WTC11 (cell line): ENCODE results near the gene C19orf47. TPM values are rescaled to one million over a fixed set of nuclear protein-coding genes. Genes with fewer than 3 reads are reported as not detected.

ENCODE experiments used
- ATAC-seq: fragments of 200-7000 bp; cut with Tn5 transposase; 2 replicates; pipeline ENCODE4 v1.10.0; 2021; ENCODE audit warnings: mild to moderate bottlenecking, moderate library complexity
- CTCF ChIA-PET: fragments of 300-600 bp; sonication (Branson Sonifier 250); formaldehyde crosslinking; loops from one replicate; lab custom pipeline; 2021; ENCODE audit warnings: antibody characterized with exemption; lab: Charles Lee
- POLR2A ChIA-PET: fragments of 350-600 bp; sonication (Branson Sonifier 250); formaldehyde crosslinking; loops from one replicate; lab custom pipeline; 2021; ENCODE audit warnings: antibody characterized with exemption; lab: Charles Lee
- DNase-seq: peaks from one replicate; pipeline ENCODE4 v3.0.0; 2021; ENCODE audit warnings: low spot score
- H3K27ac Mint-ChIP-seq: 2 replicates; pipeline ENCODE4 v1.8.0; 2021; ENCODE audit warnings: mixed read lengths
- H3K27me3 Mint-ChIP-seq: 2 replicates; pipeline ENCODE4 v1.8.0; 2021; ENCODE audit warnings: low read depth, mild to moderate bottlenecking, moderate library complexity, mixed read lengths
- H3K36me3 Mint-ChIP-seq: 2 replicates; pipeline ENCODE4 v1.8.0; 2021; ENCODE audit warnings: mixed read lengths
- H3K4me1 Mint-ChIP-seq: 2 replicates; pipeline ENCODE4 v1.8.0; 2022; ENCODE audit warnings: mixed read lengths
- H3K4me3 Mint-ChIP-seq: 2 replicates; pipeline ENCODE4 v1.8.0; 2021; ENCODE audit warnings: mild to moderate bottlenecking, moderate library complexity, mixed read lengths
- H3K9me3 Mint-ChIP-seq: 2 replicates; pipeline ENCODE4 v1.8.0; 2021; ENCODE audit warnings: mixed read lengths
- CBFB ChIP-seq: sonication (generic); formaldehyde crosslinking; IDR thresholded peaks from 2 replicates; pipeline ENCODE4 v1.8.1; 2022; ENCODE audit warnings: mild to moderate bottlenecking, low read depth, missing genetic modification reagents
- ELF4 ChIP-seq: sonication (generic); formaldehyde crosslinking; IDR thresholded peaks from 2 replicates; pipeline ENCODE4 v1.8.1; 2022; ENCODE audit warnings: low read depth, mild to moderate bottlenecking, moderate library complexity, missing genetic modification reagents
- ESRRA ChIP-seq: sonication (generic); formaldehyde crosslinking; IDR thresholded peaks from 2 replicates; pipeline ENCODE4 v1.8.1; 2022; ENCODE audit warnings: mild to moderate bottlenecking, missing genetic modification reagents, borderline replicate concordance
- FOXJ3 ChIP-seq: sonication (generic); formaldehyde crosslinking; IDR thresholded peaks from 2 replicates; pipeline ENCODE4 v1.9.0; 2021; ENCODE audit warnings: missing genetic modification reagents, mild to moderate bottlenecking, borderline replicate concordance
- GABPB1 ChIP-seq: sonication (generic); formaldehyde crosslinking; IDR thresholded peaks from 2 replicates; pipeline ENCODE4 v1.8.1; 2023; ENCODE audit warnings: mild to moderate bottlenecking, missing genetic modification reagents
- JAZF1 ChIP-seq: fragments of 250-450 bp; sonication (Bioruptor Pico); IDR thresholded peaks from 2 replicates; pipeline ENCODE4 v1.9.0; 2021; ENCODE audit warnings: moderate library complexity, mild to moderate bottlenecking, inconsistent platforms
- NFE2L1 ChIP-seq: sonication (generic); formaldehyde crosslinking; IDR thresholded peaks from 2 replicates; pipeline ENCODE4 v1.8.1; 2023; ENCODE audit warnings: missing genetic modification reagents
- NR1H2 ChIP-seq: sonication (generic); formaldehyde crosslinking; IDR thresholded peaks from 2 replicates; pipeline ENCODE4 v1.9.0; 2021; ENCODE audit warnings: mild to moderate bottlenecking, moderate library complexity, missing genetic modification reagents
- OVOL2 ChIP-seq: fragments of 250-450 bp; sonication (Bioruptor Pico); IDR thresholded peaks from 2 replicates; pipeline ENCODE4 v1.9.0; 2021; ENCODE audit warnings: mild to moderate bottlenecking, borderline replicate concordance
- PRRX2 ChIP-seq: fragments of 250-450 bp; sonication (Bioruptor Pico); IDR thresholded peaks from 2 replicates; pipeline ENCODE4 v1.8.0; 2021; ENCODE audit warnings: mild to moderate bottlenecking
- TEAD1 ChIP-seq: sonication (generic); formaldehyde crosslinking; IDR thresholded peaks from 2 replicates; pipeline ENCODE4 v1.8.0; 2022; ENCODE audit warnings: mild to moderate bottlenecking, missing genetic modification reagents
- ZNF416 ChIP-seq: fragments of 250-450 bp; sonication (Bioruptor Pico); IDR thresholded peaks from 2 replicates; pipeline ENCODE4 v1.9.0; 2021; ENCODE audit warnings: mild to moderate bottlenecking, inconsistent platforms
- ZNF423 ChIP-seq: fragments of 250-450 bp; sonication (Bioruptor Pico); IDR thresholded peaks from 2 replicates; pipeline ENCODE4 v2.1.2; 2022; ENCODE audit warnings: mild to moderate bottlenecking, moderate library complexity
- total RNA-seq: library from RNA; stranded (reverse); gene quantifications from 3 replicates; pipeline ENCODE4 v1.2.3, GENCODE V29; 2021
- TF ChIP-seq, protein P1 (sequence below): sonication (generic); formaldehyde crosslinking; conservative IDR thresholded peaks from 2 replicates; pipeline ENCODE4 v1.8.1; 2023; ENCODE audit warnings: mild to moderate bottlenecking, low read depth, missing genetic modification reagents, moderate library complexity
- TF ChIP-seq, protein P2 (sequence below): sonication (generic); formaldehyde crosslinking; IDR thresholded peaks from 2 replicates; pipeline ENCODE4 v1.8.0; 2022; ENCODE audit warnings: mild to moderate bottlenecking, missing genetic modification reagents
- TF ChIP-seq, protein P3 (sequence below): sonication (generic); formaldehyde crosslinking; IDR thresholded peaks from 2 replicates; pipeline ENCODE4 v1.8.1; 2022; ENCODE audit warnings: missing genetic modification reagents, borderline replicate concordance
- TF ChIP-seq, protein P4 (sequence below): sonication (generic); formaldehyde crosslinking; IDR thresholded peaks from 2 replicates; pipeline ENCODE4 v1.8.0; 2023; ENCODE audit warnings: mild to moderate bottlenecking, missing genetic modification reagents
- TF ChIP-seq, protein P5 (sequence below): sonication (generic); formaldehyde crosslinking; IDR thresholded peaks from 2 replicates; pipeline ENCODE4 v1.8.1; 2022; ENCODE audit warnings: mild to moderate bottlenecking, moderate library complexity, missing genetic modification reagents
- TF ChIP-seq, protein P6 (sequence below): sonication (generic); formaldehyde crosslinking; IDR thresholded peaks from 2 replicates; pipeline ENCODE4 v1.8.1; 2023; ENCODE audit warnings: mild to moderate bottlenecking, missing genetic modification reagents

The C19orf47 gene
- total RNA-seq, 1 experiment from 2014 or later: 15.6 TPM

DNA sequence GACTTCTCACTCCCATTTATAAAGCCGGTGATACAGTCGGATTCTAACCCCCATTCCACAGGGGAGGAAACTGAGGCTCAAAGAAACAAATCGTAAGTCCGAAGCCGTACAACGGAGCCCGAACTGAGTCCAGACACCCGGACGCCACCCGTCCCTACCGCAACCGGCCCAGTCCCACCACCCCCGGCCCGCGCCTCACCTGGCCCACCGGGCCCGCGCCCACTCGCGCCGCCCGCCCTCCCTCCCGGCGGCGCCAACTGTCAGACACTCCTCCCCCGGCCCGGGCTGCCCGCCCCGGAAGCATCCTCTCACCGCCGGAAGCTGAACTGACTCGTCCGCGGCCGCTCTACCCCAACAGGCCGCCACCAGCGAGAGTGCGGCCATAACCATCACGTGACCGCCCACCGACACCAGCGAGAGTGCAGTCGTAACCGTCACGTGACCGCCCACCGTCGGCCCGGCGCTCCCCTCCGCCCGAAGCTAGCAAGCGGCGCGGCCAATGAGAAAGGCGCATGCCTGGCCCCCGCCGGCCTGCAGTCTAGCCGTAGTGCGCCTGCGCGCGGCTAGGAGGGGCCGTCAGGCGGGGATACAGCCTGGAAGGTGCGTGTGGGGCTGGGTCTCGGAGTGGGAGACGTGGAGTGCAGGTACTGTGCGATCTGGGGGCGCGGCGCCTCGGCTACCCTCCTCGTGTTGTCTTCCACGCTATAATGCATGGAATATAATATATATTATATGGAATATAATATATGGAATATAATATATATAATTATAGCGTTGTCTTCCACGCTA is at the start of gene C19orf47, which contains the start of gene PLD3 (continued):
- no peak for TF ChIP-seq NR1H2 (CRISPR knock-in tag)
- TF ChIP-seq, protein P1, sequence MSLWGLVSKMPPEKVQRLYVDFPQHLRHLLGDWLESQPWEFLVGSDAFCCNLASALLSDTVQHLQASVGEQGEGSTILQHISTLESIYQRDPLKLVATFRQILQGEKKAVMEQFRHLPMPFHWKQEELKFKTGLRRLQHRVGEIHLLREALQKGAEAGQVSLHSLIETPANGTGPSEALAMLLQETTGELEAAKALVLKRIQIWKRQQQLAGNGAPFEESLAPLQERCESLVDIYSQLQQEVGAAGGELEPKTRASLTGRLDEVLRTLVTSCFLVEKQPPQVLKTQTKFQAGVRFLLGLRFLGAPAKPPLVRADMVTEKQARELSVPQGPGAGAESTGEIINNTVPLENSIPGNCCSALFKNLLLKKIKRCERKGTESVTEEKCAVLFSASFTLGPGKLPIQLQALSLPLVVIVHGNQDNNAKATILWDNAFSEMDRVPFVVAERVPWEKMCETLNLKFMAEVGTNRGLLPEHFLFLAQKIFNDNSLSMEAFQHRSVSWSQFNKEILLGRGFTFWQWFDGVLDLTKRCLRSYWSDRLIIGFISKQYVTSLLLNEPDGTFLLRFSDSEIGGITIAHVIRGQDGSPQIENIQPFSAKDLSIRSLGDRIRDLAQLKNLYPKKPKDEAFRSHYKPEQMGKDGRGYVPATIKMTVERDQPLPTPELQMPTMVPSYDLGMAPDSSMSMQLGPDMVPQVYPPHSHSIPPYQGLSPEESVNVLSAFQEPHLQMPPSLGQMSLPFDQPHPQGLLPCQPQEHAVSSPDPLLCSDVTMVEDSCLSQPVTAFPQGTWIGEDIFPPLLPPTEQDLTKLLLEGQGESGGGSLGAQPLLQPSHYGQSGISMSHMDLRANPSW (CRISPR knock-in tag): no peak
- TF ChIP-seq, protein P2, sequence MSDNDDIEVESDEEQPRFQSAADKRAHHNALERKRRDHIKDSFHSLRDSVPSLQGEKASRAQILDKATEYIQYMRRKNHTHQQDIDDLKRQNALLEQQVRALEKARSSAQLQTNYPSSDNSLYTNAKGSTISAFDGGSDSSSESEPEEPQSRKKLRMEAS (CRISPR knock-in tag): peak; percentile 85
- no peak for TF ChIP-seq CBFB
- no peak for TF ChIP-seq ZNF423
- TF ChIP-seq JAZF1 (CRISPR knock-in tag): no peak
- TF ChIP-seq TEAD1 (CRISPR knock-in tag): peak; percentile 83; the same call in 1 of the 2 replicates
- TF ChIP-seq ELF4 (CRISPR knock-in tag): no peak
- TF ChIP-seq PRRX2 (CRISPR knock-in tag): no peak
- TF ChIP-seq ZNF416 (CRISPR knock-in tag): no peak
- TF ChIP-seq, protein P3, sequence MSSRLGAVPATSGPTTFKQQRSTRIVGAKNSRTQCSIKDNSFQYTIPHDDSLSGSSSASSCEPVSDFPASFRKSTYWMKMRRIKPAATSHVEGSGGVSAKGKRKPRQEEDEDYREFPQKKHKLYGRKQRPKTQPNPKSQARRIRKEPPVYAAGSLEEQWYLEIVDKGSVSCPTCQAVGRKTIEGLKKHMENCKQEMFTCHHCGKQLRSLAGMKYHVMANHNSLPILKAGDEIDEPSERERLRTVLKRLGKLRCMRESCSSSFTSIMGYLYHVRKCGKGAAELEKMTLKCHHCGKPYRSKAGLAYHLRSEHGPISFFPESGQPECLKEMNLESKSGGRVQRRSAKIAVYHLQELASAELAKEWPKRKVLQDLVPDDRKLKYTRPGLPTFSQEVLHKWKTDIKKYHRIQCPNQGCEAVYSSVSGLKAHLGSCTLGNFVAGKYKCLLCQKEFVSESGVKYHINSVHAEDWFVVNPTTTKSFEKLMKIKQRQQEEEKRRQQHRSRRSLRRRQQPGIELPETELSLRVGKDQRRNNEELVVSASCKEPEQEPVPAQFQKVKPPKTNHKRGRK (CRISPR knock-in tag): no peak
- TF ChIP-seq, protein P4, sequence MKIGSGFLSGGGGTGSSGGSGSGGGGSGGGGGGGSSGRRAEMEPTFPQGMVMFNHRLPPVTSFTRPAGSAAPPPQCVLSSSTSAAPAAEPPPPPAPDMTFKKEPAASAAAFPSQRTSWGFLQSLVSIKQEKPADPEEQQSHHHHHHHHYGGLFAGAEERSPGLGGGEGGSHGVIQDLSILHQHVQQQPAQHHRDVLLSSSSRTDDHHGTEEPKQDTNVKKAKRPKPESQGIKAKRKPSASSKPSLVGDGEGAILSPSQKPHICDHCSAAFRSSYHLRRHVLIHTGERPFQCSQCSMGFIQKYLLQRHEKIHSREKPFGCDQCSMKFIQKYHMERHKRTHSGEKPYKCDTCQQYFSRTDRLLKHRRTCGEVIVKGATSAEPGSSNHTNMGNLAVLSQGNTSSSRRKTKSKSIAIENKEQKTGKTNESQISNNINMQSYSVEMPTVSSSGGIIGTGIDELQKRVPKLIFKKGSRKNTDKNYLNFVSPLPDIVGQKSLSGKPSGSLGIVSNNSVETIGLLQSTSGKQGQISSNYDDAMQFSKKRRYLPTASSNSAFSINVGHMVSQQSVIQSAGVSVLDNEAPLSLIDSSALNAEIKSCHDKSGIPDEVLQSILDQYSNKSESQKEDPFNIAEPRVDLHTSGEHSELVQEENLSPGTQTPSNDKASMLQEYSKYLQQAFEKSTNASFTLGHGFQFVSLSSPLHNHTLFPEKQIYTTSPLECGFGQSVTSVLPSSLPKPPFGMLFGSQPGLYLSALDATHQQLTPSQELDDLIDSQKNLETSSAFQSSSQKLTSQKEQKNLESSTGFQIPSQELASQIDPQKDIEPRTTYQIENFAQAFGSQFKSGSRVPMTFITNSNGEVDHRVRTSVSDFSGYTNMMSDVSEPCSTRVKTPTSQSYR (CRISPR knock-in tag): no peak
- no peak for TF ChIP-seq ESRRA (CRISPR knock-in tag)
- no peak for TF ChIP-seq NFE2L1 (CRISPR knock-in tag)
- TF ChIP-seq FOXJ3: no peak

DNA sequence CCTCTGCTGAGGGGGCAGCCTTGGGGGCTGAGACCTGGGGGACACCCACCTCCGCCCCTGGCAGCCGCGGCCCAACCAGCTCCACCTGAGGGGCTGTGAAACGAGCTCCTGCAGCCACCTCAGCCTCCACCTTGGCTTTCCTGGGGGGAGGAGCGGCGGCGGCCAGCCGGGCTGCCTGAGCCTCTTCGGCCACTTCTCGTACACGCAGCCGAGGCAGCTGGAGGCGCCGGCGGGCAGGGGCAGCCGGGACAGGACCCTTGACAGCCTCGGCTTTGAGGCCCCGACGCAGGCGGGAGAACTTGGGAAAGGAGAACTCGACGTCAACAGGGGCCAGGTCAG is 49.3 kb upstream of the C19orf47 start:
- Mint-ChIP-seq H3K4me1 (peaks cover 6% of the 10 kb centered on the region), H3K4me3 (no peak overlapping the region), H3K9me3 (no peaks in the 10 kb centered on the region), H3K27ac (no peak overlapping the region), H3K27me3 (peaks cover 37% of the 10 kb centered on the region), H3K36me3 (no peaks in the 10 kb centered on the region)
- no peak for TF ChIP-seq GABPB1
- TF ChIP-seq OVOL2 (CRISPR knock-in tag): no peak
- no peak for TF ChIP-seq NFE2L1 (CRISPR knock-in tag)
- TF ChIP-seq, protein P5, sequence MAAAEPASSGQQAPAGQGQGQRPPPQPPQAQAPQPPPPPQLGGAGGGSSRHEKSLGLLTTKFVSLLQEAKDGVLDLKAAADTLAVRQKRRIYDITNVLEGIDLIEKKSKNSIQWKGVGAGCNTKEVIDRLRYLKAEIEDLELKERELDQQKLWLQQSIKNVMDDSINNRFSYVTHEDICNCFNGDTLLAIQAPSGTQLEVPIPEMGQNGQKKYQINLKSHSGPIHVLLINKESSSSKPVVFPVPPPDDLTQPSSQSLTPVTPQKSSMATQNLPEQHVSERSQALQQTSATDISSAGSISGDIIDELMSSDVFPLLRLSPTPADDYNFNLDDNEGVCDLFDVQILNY (CRISPR knock-in tag): no peak
- TF ChIP-seq NR1H2 (CRISPR knock-in tag): no peak
- TF ChIP-seq, protein P6, sequence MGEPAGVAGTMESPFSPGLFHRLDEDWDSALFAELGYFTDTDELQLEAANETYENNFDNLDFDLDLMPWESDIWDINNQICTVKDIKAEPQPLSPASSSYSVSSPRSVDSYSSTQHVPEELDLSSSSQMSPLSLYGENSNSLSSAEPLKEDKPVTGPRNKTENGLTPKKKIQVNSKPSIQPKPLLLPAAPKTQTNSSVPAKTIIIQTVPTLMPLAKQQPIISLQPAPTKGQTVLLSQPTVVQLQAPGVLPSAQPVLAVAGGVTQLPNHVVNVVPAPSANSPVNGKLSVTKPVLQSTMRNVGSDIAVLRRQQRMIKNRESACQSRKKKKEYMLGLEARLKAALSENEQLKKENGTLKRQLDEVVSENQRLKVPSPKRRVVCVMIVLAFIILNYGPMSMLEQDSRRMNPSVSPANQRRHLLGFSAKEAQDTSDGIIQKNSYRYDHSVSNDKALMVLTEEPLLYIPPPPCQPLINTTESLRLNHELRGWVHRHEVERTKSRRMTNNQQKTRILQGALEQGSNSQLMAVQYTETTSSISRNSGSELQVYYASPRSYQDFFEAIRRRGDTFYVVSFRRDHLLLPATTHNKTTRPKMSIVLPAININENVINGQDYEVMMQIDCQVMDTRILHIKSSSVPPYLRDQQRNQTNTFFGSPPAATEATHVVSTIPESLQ (CRISPR knock-in tag): no peak
- TF ChIP-seq ZNF423: no peak
- ATAC-seq (no peak), DNase-seq (no peak)
- ChIA-PET POLR2A (interaction anchor here (1.1 kb wide), 1 partner anchor 46 kb away, joined by 3 read pairs; no protein-coding TSS in a partner anchor), CTCF (interaction anchor here (1.1 to 1.3 kb wide), 2 partner anchors 23 to 92 kb away, joined by 5 to 6 read pairs; no protein-coding TSS in a partner anchor)
